Liver (tissue), 3 donors: ENCODE results near the gene SMAD7.

Experiments used
- JUND ChIP-seq, 2 donors: IDR thresholded peaks; 2 replicates each; pipeline ENCODE4 v1.6.1; 2016; ENCODE audit warnings: antibody characterized with exemption in 2 of 2
- RAD21 ChIP-seq, 2 donors: IDR thresholded peaks; 2 replicates each; pipeline ENCODE4 v1.6.1; 2016; ENCODE audit warnings: antibody characterized with exemption in 2 of 2, mild to moderate bottlenecking in 2 of 2
- YY1 ChIP-seq: IDR thresholded peaks from 2 replicates; pipeline ENCODE4 v1.6.1; 2016; ENCODE audit warnings: antibody characterized with exemption, mild to moderate bottlenecking
- TF ChIP-seq, protein P1 (sequence below): IDR thresholded peaks from 2 replicates; pipeline ENCODE4 v1.6.1; 2016; ENCODE audit warnings: antibody characterized with exemption
- TF ChIP-seq, protein P2 (sequence below): fragments of 150-350 bp; IDR thresholded peaks from 2 replicates; pipeline ENCODE4 v1.5.1; 2017; ENCODE audit warnings: improper control_type of control experiment, low read depth, low read length; ENCODE audit not compliant: missing input control
- TF ChIP-seq, protein P3 (sequence below): IDR thresholded peaks from 2 replicates; pipeline ENCODE4 v1.6.1; 2016; ENCODE audit warnings: antibody characterized with exemption, mild to moderate bottlenecking
- donor health status: healthy.
- donor health status: healthy.

DNA sequence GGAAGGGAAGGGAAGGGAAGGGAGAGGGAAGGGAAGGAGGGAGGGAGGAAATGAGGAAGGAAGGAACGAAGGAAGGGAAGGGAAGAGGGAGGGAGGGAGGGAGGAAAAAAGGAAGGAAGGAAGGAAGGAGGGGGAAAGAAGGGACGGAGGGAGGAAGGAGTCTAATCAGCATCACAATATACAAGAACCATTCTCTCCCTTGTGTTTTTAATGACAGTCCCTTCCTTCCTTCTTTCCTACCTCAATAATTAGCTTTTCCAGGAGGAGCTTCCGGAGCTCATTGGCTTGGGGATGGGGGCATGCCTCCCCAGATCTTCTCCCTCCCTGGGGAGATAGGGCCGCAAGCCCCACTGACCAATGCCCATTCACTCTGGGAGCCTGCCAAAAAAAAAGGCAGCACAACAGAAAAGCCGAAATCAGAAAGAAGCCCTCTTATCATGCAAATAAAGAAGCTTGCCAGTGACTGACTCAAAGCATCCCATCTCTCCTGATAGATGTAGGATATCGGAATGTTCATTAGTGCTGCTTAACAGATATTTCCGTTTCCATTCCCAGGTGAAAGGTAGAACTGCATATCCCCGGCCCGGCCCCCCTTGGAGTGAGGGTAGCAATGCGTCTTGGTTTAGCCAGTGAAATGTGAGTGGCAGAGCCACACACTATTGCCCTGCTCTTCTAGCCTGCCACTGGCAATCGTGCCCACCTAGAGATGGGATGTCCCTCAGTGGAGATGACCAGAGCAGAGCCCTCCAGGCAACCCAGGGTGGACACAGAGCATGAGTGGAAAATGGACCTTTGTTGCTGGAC, 17.8 kb upstream of the SMAD7 start:
- TF ChIP-seq, protein P1, sequence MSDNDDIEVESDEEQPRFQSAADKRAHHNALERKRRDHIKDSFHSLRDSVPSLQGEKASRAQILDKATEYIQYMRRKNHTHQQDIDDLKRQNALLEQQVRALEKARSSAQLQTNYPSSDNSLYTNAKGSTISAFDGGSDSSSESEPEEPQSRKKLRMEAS: no peak
- TF ChIP-seq RAD21 (IDR thresholded peaks at IDR 0.05): no peak
- no peak for TF ChIP-seq JUND (IDR thresholded peaks at IDR 0.05)
- TF ChIP-seq, protein P2, sequence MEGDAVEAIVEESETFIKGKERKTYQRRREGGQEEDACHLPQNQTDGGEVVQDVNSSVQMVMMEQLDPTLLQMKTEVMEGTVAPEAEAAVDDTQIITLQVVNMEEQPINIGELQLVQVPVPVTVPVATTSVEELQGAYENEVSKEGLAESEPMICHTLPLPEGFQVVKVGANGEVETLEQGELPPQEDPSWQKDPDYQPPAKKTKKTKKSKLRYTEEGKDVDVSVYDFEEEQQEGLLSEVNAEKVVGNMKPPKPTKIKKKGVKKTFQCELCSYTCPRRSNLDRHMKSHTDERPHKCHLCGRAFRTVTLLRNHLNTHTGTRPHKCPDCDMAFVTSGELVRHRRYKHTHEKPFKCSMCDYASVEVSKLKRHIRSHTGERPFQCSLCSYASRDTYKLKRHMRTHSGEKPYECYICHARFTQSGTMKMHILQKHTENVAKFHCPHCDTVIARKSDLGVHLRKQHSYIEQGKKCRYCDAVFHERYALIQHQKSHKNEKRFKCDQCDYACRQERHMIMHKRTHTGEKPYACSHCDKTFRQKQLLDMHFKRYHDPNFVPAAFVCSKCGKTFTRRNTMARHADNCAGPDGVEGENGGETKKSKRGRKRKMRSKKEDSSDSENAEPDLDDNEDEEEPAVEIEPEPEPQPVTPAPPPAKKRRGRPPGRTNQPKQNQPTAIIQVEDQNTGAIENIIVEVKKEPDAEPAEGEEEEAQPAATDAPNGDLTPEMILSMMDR: no peak
- TF ChIP-seq, protein P3, sequence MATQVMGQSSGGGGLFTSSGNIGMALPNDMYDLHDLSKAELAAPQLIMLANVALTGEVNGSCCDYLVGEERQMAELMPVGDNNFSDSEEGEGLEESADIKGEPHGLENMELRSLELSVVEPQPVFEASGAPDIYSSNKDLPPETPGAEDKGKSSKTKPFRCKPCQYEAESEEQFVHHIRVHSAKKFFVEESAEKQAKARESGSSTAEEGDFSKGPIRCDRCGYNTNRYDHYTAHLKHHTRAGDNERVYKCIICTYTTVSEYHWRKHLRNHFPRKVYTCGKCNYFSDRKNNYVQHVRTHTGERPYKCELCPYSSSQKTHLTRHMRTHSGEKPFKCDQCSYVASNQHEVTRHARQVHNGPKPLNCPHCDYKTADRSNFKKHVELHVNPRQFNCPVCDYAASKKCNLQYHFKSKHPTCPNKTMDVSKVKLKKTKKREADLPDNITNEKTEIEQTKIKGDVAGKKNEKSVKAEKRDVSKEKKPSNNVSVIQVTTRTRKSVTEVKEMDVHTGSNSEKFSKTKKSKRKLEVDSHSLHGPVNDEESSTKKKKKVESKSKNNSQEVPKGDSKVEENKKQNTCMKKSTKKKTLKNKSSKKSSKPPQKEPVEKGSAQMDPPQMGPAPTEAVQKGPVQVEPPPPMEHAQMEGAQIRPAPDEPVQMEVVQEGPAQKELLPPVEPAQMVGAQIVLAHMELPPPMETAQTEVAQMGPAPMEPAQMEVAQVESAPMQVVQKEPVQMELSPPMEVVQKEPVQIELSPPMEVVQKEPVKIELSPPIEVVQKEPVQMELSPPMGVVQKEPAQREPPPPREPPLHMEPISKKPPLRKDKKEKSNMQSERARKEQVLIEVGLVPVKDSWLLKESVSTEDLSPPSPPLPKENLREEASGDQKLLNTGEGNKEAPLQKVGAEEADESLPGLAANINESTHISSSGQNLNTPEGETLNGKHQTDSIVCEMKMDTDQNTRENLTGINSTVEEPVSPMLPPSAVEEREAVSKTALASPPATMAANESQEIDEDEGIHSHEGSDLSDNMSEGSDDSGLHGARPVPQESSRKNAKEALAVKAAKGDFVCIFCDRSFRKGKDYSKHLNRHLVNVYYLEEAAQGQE: no peak
- TF ChIP-seq YY1: no peak
